Loucy (cell line): Measurements from ENCODE around the gene CRHR2.

ENCODE experiments used
- H2AFZ ChIP-seq: fragments of 200-600 bp; sonication (generic); 2 replicates; pipeline ENCODE4 v1.6.0; 2016; ENCODE audit warnings: antibody characterized with exemption, mild to moderate bottlenecking, low read length, moderate library complexity
- H3F3A ChIP-seq: fragments of 200-600 bp; 2 replicates; pipeline ENCODE4 v1.6.0; 2016; ENCODE audit warnings: antibody characterized with exemption, low read depth, mild to moderate bottlenecking
- H3K27me3 ChIP-seq: fragments of 200-600 bp; sonication (generic); 2 replicates; pipeline ENCODE4 v1.6.1; 2014; ENCODE audit warnings: low read length, mild to moderate bottlenecking; ENCODE audit not compliant: insufficient read depth, poor library complexity, severe bottlenecking
- H3K36me3 ChIP-seq: fragments of 200-600 bp; sonication (generic); 2 replicates; pipeline ENCODE4 v1.6.1; 2016; ENCODE audit warnings: low read length; ENCODE audit not compliant: insufficient read depth
- H3K4me1 ChIP-seq: fragments of 200-600 bp; sonication (generic); 2 replicates; pipeline ENCODE4 v1.5.1; 2014; ENCODE audit warnings: low read length, mild to moderate bottlenecking; ENCODE audit not compliant: insufficient read depth, poor library complexity, severe bottlenecking
- H3K4me2 ChIP-seq: fragments of 200-600 bp; sonication (generic); 2 replicates; pipeline ENCODE4 v1.6.0; 2014; ENCODE audit warnings: antibody characterized with exemption, low read length, low read depth, mild to moderate bottlenecking; ENCODE audit not compliant: poor library complexity, severe bottlenecking
- H3K4me3 ChIP-seq: fragments of 200-600 bp; sonication (generic); 2 replicates; pipeline ENCODE4 v1.5.1; 2014; ENCODE audit warnings: low read length, mild to moderate bottlenecking, mixed read lengths; ENCODE audit not compliant: poor library complexity, severe bottlenecking
- H3K79me2 ChIP-seq: fragments of 200-600 bp; sonication (generic); 2 replicates; pipeline ENCODE4 v1.6.1; 2014; ENCODE audit warnings: low read length; ENCODE audit not compliant: insufficient read depth
- H3K9ac ChIP-seq: fragments of 200-600 bp; sonication (generic); 2 replicates; pipeline ENCODE4 v1.6.0; 2014; ENCODE audit warnings: mild to moderate bottlenecking, low read depth, low read length, moderate library complexity; ENCODE audit not compliant: poor library complexity, severe bottlenecking
- H3K9me2 ChIP-seq: fragments of 200-600 bp; sonication (generic); replicated peaks from 2 replicates; pipeline ENCODE4 v1.6.1; 2016; ENCODE audit warnings: low read depth, low read length, mixed read lengths
- H3K9me3 ChIP-seq: fragments of 200-600 bp; sonication (generic); 2 replicates; pipeline ENCODE4 v1.6.1; 2014; ENCODE audit warnings: mild to moderate bottlenecking, antibody characterized with exemption, low read length, low read depth; ENCODE audit not compliant: insufficient read depth
- H4K20me1 ChIP-seq: fragments of 200-600 bp; sonication (generic); 2 replicates; pipeline ENCODE4 v1.6.0; 2014; ENCODE audit warnings: antibody characterized with exemption, low read length, mild to moderate bottlenecking; ENCODE audit not compliant: insufficient read depth, poor library complexity, severe bottlenecking
- EZH2phosphoT487 ChIP-seq: fragments of 200-600 bp; IDR thresholded peaks from 2 replicates; pipeline ENCODE4 v1.6.1; 2018; ENCODE audit warnings: antibody characterized with exemption, mild to moderate bottlenecking, moderate library complexity, borderline replicate concordance
- TF ChIP-seq, protein P1 (sequence below): fragments of 200-600 bp; sonication (generic); conservative IDR thresholded peaks from 2 replicates; pipeline ENCODE4 v1.5.1; 2014; ENCODE audit warnings: mild to moderate bottlenecking, antibody characterized with exemption, low read length

Gene CRHR2

DNA sequence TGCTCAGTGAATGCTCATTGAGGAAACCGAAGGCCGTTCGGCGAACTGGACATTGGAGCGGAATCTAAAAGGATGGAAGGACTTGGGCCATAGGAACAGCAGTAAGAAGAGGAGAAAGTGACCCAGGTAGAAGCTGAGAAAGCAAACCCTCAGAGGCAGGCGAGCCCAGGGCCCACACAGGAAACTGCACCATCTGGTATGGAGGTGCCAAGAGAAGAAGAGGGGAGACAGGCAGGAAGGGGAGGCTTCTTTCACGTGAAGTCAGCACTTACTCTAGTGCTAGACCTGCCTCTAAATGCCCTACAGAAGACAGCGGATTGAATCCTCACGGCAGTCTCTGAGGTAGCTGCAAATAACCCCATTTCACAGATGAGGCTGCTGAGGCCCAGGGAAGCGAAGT, 10.2 kb upstream of the CRHR2 start:
- Histone ChIP-seq H3K4me2 (no peak overlapping the region), H2AFZ (no peak overlapping the region), H3K4me3 (no peak overlapping the region), H3K9me3 (no peaks in the 10 kb centered on the region), H3K4me1 (peaks cover 5% of the 10 kb centered on the region), H3K27me3 (no peaks in the 10 kb centered on the region), H3K36me3 (no peaks in the 10 kb centered on the region), H4K20me1 (no peaks in the 10 kb centered on the region), H3K9me2 (no peaks in the 10 kb centered on the region), H3K9ac (no peak overlapping the region), H3F3A (no peaks in the 10 kb centered on the region), H3K79me2 (no peaks in the 10 kb centered on the region)
- no peak for TF ChIP-seq EZH2phosphoT487
- TF ChIP-seq, protein P1, sequence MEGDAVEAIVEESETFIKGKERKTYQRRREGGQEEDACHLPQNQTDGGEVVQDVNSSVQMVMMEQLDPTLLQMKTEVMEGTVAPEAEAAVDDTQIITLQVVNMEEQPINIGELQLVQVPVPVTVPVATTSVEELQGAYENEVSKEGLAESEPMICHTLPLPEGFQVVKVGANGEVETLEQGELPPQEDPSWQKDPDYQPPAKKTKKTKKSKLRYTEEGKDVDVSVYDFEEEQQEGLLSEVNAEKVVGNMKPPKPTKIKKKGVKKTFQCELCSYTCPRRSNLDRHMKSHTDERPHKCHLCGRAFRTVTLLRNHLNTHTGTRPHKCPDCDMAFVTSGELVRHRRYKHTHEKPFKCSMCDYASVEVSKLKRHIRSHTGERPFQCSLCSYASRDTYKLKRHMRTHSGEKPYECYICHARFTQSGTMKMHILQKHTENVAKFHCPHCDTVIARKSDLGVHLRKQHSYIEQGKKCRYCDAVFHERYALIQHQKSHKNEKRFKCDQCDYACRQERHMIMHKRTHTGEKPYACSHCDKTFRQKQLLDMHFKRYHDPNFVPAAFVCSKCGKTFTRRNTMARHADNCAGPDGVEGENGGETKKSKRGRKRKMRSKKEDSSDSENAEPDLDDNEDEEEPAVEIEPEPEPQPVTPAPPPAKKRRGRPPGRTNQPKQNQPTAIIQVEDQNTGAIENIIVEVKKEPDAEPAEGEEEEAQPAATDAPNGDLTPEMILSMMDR: no peak

DNA sequence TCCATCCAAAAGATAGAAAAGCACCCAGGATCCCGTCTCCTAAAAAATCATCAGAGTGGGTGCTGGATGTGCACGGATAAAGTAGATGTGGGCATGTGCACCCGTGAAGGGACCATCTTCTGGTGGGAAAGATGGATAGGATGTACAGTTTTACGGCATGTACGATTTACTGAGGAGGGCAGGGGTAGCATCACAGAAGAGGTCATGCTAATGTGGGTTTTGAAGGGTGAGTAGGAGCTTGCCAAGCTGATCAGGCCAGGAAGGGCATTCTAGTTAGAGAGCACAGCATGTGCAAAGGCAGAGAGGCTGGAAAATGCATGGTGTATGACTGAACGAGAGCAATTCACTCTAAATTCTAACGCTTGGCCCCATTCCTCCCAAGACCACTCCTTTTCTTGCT, 7.8 kb upstream of the CRHR2 start:
- Histone ChIP-seq H3F3A (no peaks in the 10 kb centered on the region), H4K20me1 (no peaks in the 10 kb centered on the region), H3K4me2 (no peak overlapping the region), H3K4me1 (peaks cover 8% of the 10 kb centered on the region), H2AFZ (no peak overlapping the region), H3K4me3 (no peak overlapping the region), H3K9ac (no peak overlapping the region), H3K9me3 (no peaks in the 10 kb centered on the region), H3K9me2 (no peaks in the 10 kb centered on the region), H3K36me3 (no peaks in the 10 kb centered on the region), H3K79me2 (no peaks in the 10 kb centered on the region), H3K27me3 (no peaks in the 10 kb centered on the region)
- TF ChIP-seq EZH2phosphoT487: no peak

DNA sequence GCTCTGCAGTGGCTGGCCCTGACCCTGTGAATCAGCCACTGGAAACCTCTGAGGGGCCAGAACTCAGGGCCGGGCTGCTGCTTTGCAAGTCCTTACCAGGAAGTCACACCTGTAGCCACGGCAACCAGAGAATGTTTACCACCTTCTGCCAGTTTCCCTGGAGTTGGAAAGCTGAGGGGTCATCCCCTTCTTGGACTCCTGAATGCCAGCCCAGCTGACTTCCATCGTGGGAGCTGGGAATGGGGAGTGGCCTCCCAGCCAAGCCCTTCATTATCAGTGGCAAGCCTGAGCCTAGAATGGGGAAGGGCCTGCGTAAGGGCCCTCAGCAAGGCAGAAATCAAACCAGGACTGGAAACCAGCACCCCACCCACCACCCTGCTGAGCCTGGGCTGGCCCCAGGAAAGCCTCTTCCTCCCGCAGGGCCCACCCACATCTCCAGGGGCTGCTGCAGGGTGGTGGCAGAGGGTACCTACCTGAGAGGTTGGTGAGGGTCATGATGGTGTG, 6.5 kb upstream of the CRHR2 start:
- Histone ChIP-seq H4K20me1 (no peaks in the 10 kb centered on the region), H3K4me3 (no peak overlapping the region), H3K79me2 (no peaks in the 10 kb centered on the region), H3K9ac (no peak overlapping the region), H2AFZ (no peak overlapping the region), H3K36me3 (no peaks in the 10 kb centered on the region), H3K9me3 (no peaks in the 10 kb centered on the region), H3F3A (no peaks in the 10 kb centered on the region), H3K9me2 (no peaks in the 10 kb centered on the region), H3K4me1 (peaks cover 8% of the 10 kb centered on the region), H3K27me3 (no peaks in the 10 kb centered on the region), H3K4me2 (no peak overlapping the region)
- TF ChIP-seq, protein P1: no peak
- TF ChIP-seq EZH2phosphoT487: no peak

DNA sequence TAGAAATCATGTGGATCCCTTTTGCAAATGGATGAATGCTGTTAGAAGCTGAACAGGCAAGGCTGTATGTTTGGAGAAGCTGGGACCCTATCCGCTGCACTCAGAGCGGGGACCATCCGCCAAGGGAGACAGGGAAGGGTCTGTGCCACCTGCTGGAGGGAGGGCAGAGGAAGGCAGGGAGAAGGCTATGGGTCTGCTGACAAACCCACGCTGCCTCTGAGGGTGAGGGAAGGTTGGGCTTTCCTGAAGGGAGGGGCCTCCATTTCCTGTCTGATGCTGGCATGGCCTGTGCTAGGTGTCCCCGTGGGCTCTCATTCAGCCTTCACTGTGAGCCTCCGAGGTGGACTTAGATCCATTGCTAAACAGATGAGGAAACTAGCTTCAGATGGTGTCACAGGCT, 5.3 kb upstream of the CRHR2 start:
- TF ChIP-seq, protein P1: peak; percentile 18; the same call in 1 of the 2 replicates
- TF ChIP-seq EZH2phosphoT487: no peak
- Histone ChIP-seq H3K9ac (no peak overlapping the region), H3K4me3 (no peak overlapping the region), H2AFZ (no peak overlapping the region), H3F3A (no peaks in the 10 kb centered on the region), H3K9me3 (no peaks in the 10 kb centered on the region), H3K27me3 (no peaks in the 10 kb centered on the region), H3K4me1 (peaks cover 8% of the 10 kb centered on the region), H3K79me2 (no peaks in the 10 kb centered on the region), H4K20me1 (no peaks in the 10 kb centered on the region), H3K36me3 (no peaks in the 10 kb centered on the region), H3K4me2 (peak overlapping the region; percentile 9), H3K9me2 (no peaks in the 10 kb centered on the region)
